ENCODE measurements around the gene ARFGEF3.

DNA sequence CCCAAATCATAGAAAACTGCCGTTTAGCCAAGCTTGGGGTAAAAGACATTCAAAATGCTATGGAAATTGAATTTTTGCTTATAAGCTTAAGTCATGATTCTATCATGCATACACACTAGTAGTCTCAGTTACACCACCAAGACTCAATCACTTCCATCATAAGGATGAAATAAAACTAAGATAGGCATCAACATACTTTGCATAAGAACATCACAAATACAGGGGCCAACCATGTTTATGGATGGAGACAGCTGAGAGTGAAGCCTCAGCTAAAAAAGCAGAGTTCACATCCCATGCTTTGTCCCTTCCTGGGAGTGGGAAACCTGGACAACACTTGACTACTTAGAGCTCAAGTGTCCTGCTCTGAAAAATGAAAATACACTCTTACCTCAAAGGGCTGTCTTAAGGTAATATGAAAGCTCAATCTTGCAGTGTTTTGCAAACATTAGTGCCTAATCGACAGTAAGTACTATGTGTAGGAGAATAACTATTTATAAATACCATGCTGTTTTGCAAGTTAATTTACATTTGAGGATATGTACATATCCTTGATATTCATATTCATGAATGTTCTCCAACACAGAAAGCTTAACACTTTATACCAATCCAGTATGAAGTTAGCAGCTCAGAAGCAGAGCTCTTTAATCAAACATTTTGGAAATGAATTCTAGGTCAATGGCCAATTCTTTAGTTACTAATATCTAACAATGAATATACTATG lies 184.0 kb downstream of the ARFGEF3 start:
- TF ChIP-seq, protein P1, sequence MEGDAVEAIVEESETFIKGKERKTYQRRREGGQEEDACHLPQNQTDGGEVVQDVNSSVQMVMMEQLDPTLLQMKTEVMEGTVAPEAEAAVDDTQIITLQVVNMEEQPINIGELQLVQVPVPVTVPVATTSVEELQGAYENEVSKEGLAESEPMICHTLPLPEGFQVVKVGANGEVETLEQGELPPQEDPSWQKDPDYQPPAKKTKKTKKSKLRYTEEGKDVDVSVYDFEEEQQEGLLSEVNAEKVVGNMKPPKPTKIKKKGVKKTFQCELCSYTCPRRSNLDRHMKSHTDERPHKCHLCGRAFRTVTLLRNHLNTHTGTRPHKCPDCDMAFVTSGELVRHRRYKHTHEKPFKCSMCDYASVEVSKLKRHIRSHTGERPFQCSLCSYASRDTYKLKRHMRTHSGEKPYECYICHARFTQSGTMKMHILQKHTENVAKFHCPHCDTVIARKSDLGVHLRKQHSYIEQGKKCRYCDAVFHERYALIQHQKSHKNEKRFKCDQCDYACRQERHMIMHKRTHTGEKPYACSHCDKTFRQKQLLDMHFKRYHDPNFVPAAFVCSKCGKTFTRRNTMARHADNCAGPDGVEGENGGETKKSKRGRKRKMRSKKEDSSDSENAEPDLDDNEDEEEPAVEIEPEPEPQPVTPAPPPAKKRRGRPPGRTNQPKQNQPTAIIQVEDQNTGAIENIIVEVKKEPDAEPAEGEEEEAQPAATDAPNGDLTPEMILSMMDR (IDR thresholded peaks at IDR 0.05; ENCODE audit: insufficient read depth, low read depth, low read length): no peak
- no peak for TF ChIP-seq EZH2 (IDR thresholded peaks at IDR 0.05; ENCODE audit: insufficient read depth, low read length)

Measured in astrocyte (in vitro differentiated cells and primary cell).